CD14-positive monocyte (primary cell): ENCODE results near the gene MDGA2. TPM values are rescaled to one million over a fixed set of nuclear protein-coding genes. Genes with fewer than 3 reads are reported as not detected.

Experiments used
- DNase-seq, 3 donors: peaks; one replicate each; pipeline ENCODE4 v3.0.0-alpha.2; 2011 to 2022
- H2AFZ ChIP-seq: 2 replicates; pipeline ENCODE4 v1.6.0; 2012; ENCODE audit warnings: mild to moderate bottlenecking, low read depth, low read length, inconsistent platforms; ENCODE audit not compliant: insufficient read depth, poor library complexity, severe bottlenecking
- H3K27ac ChIP-seq, 2 donors: 1 replicate in 1 of 2; 2 replicates in 1 of 2; pipeline ENCODE4 v1.5.1; 2012 to 2013; ENCODE audit warnings: low read length in 2 of 2, control low read depth in 1 of 2, inconsistent platforms in 1 of 2, low read depth in 1 of 2, mild to moderate bottlenecking in 1 of 2
- H3K27me3 ChIP-seq, 2 donors: one replicate each; pipeline versions ENCODE4 v1.6.0 to v1.6.1; 2011 to 2013; ENCODE audit warnings: low read length in 2 of 2; ENCODE audit not compliant: control insufficient read depth in 2 of 2, insufficient read depth in 2 of 2
- H3K36me3 ChIP-seq, 2 donors: replicated peaks in 1 of 2; 1 replicate in 1 of 2; 2 replicates in 1 of 2; pipeline versions ENCODE4 v1.5.1 to v1.6.1; 2012 to 2013; ENCODE audit warnings: low read length in 2 of 2, control low read depth in 1 of 2, inconsistent platforms in 1 of 2, mild to moderate bottlenecking in 1 of 2; ENCODE audit not compliant: insufficient read depth in 2 of 2, control insufficient read depth in 1 of 2
- H3K4me1 ChIP-seq, 2 donors: 1 replicate in 1 of 2; 2 replicates in 1 of 2; pipeline versions ENCODE4 v1.5.1 to v1.6.1; 2012 to 2013; ENCODE audit warnings: low read length in 2 of 2, control low read depth in 1 of 2, inconsistent platforms in 1 of 2, mild to moderate bottlenecking in 1 of 2, moderate library complexity in 1 of 2; ENCODE audit not compliant: insufficient read depth in 2 of 2, control insufficient read depth in 1 of 2
- H3K4me2 ChIP-seq: replicated peaks from 2 replicates; pipeline ENCODE3; 2012; ENCODE audit warnings: low read length, moderate library complexity, mild to moderate bottlenecking; ENCODE audit not compliant: poor library complexity, severe bottlenecking; ENCODE audit errors: extremely low read depth
- H3K4me3 ChIP-seq, 3 experiments: fragments of 200-600 bp in 1 of 3; sonication (generic) in 1 of 3; replicated peaks in 1 of 3; 1 replicate in 2 of 3; 2 replicates in 1 of 3; pipeline ENCODE4 v1.5.1; 2011 to 2013; ENCODE audit warnings: low read length in 3 of 3, mild to moderate bottlenecking in 3 of 3, control low read depth in 2 of 3, low read depth in 2 of 3, inconsistent platforms in 1 of 3, moderate library complexity in 1 of 3
- H3K79me2 ChIP-seq: 2 replicates; pipeline ENCODE4 v1.6.0; 2012; ENCODE audit warnings: mild to moderate bottlenecking, control low read depth, inconsistent platforms, low read length, moderate library complexity; ENCODE audit not compliant: insufficient read depth
- H3K9ac ChIP-seq: 2 replicates; pipeline ENCODE4 v1.6.0; 2017; ENCODE audit warnings: low read length, mild to moderate bottlenecking; ENCODE audit not compliant: insufficient read depth, poor library complexity, severe bottlenecking
- H3K9me3 ChIP-seq, 2 donors: replicated peaks in 1 of 2; 1 replicate in 1 of 2; 2 replicates in 1 of 2; pipeline versions ENCODE4 v1.5.1 to v1.6.1; 2012 to 2013; ENCODE audit warnings: low read length in 2 of 2, control low read depth in 1 of 2; ENCODE audit not compliant: control insufficient read depth in 1 of 2, insufficient read depth in 1 of 2
- H4K20me1 ChIP-seq: 2 replicates; pipeline ENCODE4 v1.6.0; 2012; ENCODE audit warnings: mild to moderate bottlenecking, low read length, control low read depth, moderate library complexity; ENCODE audit not compliant: insufficient read depth
- H3K27ac Mint-ChIP-seq, 7 donors: one replicate each; pipeline ENCODE4 v1.8.0; 2020; ENCODE audit warnings: mild to moderate bottlenecking in 7 of 7, mixed read lengths in 7 of 7, moderate library complexity in 6 of 7, inconsistent platforms in 2 of 7
- H3K27me3 Mint-ChIP-seq, 3 donors: one replicate each; pipeline ENCODE4 v1.8.0; 2021 to 2022; ENCODE audit warnings: low read depth in 3 of 3, mild to moderate bottlenecking in 3 of 3, mixed read lengths in 3 of 3, moderate library complexity in 3 of 3, inconsistent platforms in 1 of 3
- H3K36me3 Mint-ChIP-seq, 2 donors: one replicate each; pipeline ENCODE4 v1.8.0; 2020; ENCODE audit warnings: mixed read lengths in 2 of 2, inconsistent platforms in 1 of 2, mild to moderate bottlenecking in 1 of 2
- H3K4me1 Mint-ChIP-seq: one replicate; pipeline ENCODE4 v1.8.0; 2020; ENCODE audit warnings: mild to moderate bottlenecking, mixed read lengths
- H3K4me3 Mint-ChIP-seq, 2 donors: one replicate each; pipeline ENCODE4 v1.8.0; 2020; ENCODE audit warnings: mild to moderate bottlenecking in 2 of 2, mixed read lengths in 2 of 2, moderate library complexity in 1 of 2
- H3K9me3 Mint-ChIP-seq, 7 donors: one replicate each; pipeline ENCODE4 v1.8.0; 2020 to 2022; ENCODE audit warnings: mixed read lengths in 7 of 7, mild to moderate bottlenecking in 6 of 7, moderate library complexity in 6 of 7, inconsistent platforms in 2 of 7
- CTCF ChIP-seq: fragments of 200-600 bp; IDR thresholded peaks from one replicate; pipeline ENCODE4 v1.8.0; 2022; ENCODE audit warnings: antibody characterized with exemption, mild to moderate bottlenecking
- WGBS: methylation state at CpG from one replicate; pipeline ENCODE4 v1.1.5; 2013; ENCODE audit warnings: missing lambda C conversion rate; ENCODE audit not compliant: insufficient coverage; 5-methylcytosine and 5-hydroxymethylcytosine counted together
- intact Hi-C, 2 donors: fragments of 100-400 bp; cut with micrococcal nuclease; formaldehyde crosslinking; loops; one replicate each; pipeline versions ENCODE4 v1.15.0 to v1.15.1; 2023
- polyA plus RNA-seq, 3 donors: library from polyadenylated mRNA; depleted of rRNA in 1 of 3; unstranded in 2 of 3; stranded (reverse) in 1 of 3; fragments of 300-500 nt in 2 of 3; fragments of >200 nt in 1 of 3; fragmentation: Illumina TruSeq in 2 of 3; gene quantifications; 1 replicate in 2 of 3; 2 replicates in 1 of 3; pipeline ENCODE4 v1.2.3, GENCODE V29; 2012 to 2021

Gene MDGA2
- polyA plus RNA-seq, 3 donors: not detected

GRCh38 chr14:46988312-46988711 is 687.1 kb downstream of the MDGA2 start:
- Mint-ChIP-seq H3K27me3 (no peaks in the 10 kb centered on the region), H3K4me3 (no peak overlapping the region), H3K36me3 (no peaks in the 10 kb centered on the region), H3K4me1 (no peaks in the 10 kb centered on the region), H3K27ac (no peak overlapping the region), H3K9me3 (peaks cover 0 to 2% (median 0%) of the 10 kb centered on the region in 7 donors)
- WGBS: 87% methylated on average over 2 of the region's 4 CpGs
- Histone ChIP-seq H3K27ac (no peak overlapping the region), H4K20me1 (no peaks in the 10 kb centered on the region), H3K9me3 (no peaks in the 10 kb centered on the region), H3K4me2 (no peak overlapping the region), H3K79me2 (no peaks in the 10 kb centered on the region), H3K9ac (no peak overlapping the region), H3K36me3 (no peaks in the 10 kb centered on the region), H3K27me3 (no peaks in the 10 kb centered on the region), H3K4me3 (no peak overlapping the region), H3K4me1 (no peaks in the 10 kb centered on the region), H2AFZ (no peak overlapping the region)
- intact Hi-C loops: no loop called here
- DNase-seq: no peak
- TF ChIP-seq CTCF: no peak

- Histone ChIP-seq H3K4me1 (no peaks in the 10 kb centered on the region), H3K4me3 (no peak overlapping the region), H3K27ac (no peak overlapping the region), H3K36me3 (no peaks in the 10 kb centered on the region), H3K4me2 (no peak overlapping the region), H2AFZ (no peak overlapping the region), H3K9ac (no peak overlapping the region), H4K20me1 (no peaks in the 10 kb centered on the region), H3K27me3 (no peaks in the 10 kb centered on the region), H3K79me2 (no peaks in the 10 kb centered on the region), H3K9me3 (no peaks in the 10 kb centered on the region)
- no peaks in the 10 kb centered on the region for H3K36me3 Mint-ChIP-seq
- H3K4me3 Mint-ChIP-seq: no peak overlapping the region
- no peak for TF ChIP-seq CTCF
- no peak overlapping the region for H3K27ac Mint-ChIP-seq
- peaks cover 0 to 5% (median 2%) of the 10 kb centered on the region in 7 donors for H3K9me3 Mint-ChIP-seq
- no peak for DNase-seq
- H3K27me3 Mint-ChIP-seq: peaks cover 0 to 1% (median 0%) of the 10 kb centered on the region in 3 donors
- intact Hi-C loops: no loop called here
- no peaks in the 10 kb centered on the region for H3K4me1 Mint-ChIP-seq
- WGBS: no CpG with 5 or more reads among the region's 6 CpGs
Measured at GRCh38 chr14:46985529-46986380, 689.6 kb downstream of the MDGA2 start.
